Activated CD8-positive, alpha-beta memory T cell treated with anti-CD3 and anti-CD28 coated beads for 4 hours (primary cell): ENCODE results near the gene SNF8.

Source experiments
- DNase-seq, 2 donors: peaks; one replicate each; pipeline ENCODE4 v3.0.0-alpha.2; 2020; ENCODE audit warnings: low read depth in 2 of 2

The SNF8 gene

DNA sequence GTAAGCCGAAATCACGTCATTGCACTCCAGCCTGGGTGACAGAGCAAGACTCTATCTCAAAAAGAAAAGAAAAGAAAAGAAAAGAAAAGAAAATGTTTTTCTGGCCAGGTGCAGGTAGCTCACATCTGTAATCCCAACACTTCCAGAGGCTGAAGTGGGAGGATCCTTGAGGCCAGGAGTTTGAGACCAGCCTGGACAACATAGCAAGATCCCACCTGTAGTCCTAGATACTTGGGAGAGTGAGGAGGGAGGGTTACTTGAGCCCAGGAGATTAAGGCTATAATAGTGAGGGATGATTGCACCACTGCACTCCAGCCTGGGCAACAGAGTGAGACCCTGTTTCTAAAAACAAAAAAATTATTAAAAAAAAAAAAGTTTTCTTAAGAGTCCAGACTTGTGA lies 54.6 kb downstream of the SNF8 start:
- no peak for DNase-seq

DNA sequence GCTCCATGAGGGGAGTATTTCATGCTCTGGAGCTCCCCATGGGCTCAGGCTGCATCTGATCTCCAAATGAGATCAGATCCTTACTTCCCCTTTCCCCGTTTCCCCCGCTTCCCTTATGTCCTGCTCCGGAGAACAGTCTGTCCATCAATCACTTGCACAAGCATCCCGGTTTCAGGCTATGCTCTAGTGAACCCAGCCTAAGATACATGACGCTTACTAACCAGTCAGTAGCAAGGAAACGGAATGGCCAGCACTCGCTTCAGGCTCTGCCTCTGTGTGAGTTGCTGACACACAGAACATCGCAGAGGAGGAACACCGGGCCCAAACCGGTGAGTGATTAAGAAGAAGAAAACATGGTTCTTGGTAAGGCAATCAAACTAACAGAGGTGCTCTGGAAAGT lies 61.5 kb downstream of the SNF8 start:
- DNase-seq = no peak

DNA sequence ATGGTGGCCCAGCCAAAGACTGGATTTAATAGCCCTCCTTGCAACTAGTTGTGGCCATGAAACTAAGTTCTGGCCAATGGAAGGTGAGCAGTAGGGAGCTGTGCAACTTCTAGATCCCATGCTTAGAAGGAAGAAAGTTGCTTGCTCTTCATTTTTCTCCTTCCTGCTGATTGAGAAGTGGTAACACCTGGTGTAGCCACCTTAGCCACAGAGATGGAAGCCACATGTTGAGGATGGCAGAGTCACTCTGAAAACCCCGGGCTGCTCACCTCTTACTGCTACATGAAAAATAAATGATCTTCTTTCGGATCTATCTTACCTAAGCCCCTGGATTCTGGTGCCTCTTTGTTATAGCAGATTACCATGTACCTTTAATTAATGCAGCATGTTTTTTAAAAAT lies 62.4 kb downstream of the SNF8 start:
- DNase-seq = no peak
